Activated T-cell treated with anti-CD3 and anti-CD28 coated beads, Interleukin-2, amount 50 U/mL, for 4 hours (primary cell): ENCODE data around the gene NRG4. TPM values are rescaled to one million over a fixed set of nuclear protein-coding genes. Genes with fewer than 3 reads are reported as not detected.
"Not testable (repeated sequence)": the region's sequence is repeated elsewhere in the genome, so short reads cannot be mapped to it uniquely, and the experiment has no call there.

Source experiments
- ATAC-seq, 2 donors: fragments of 200-7000 bp; cut with Tn5 transposase; one replicate each; pipeline ENCODE4 v1.10.0; 2021
- DNase-seq: peaks from one replicate; pipeline ENCODE4 v3.0.0-alpha.2; 2020
- H3K27me3 Mint-ChIP-seq: one replicate; pipeline ENCODE4 v1.8.0; 2021; ENCODE audit warnings: low read depth, mixed read lengths
- H3K36me3 Mint-ChIP-seq: one replicate; pipeline ENCODE4 v1.8.0; 2022; ENCODE audit warnings: mixed read lengths; ENCODE audit not compliant: insufficient read depth
- H3K4me1 Mint-ChIP-seq: one replicate; pipeline ENCODE4 v1.8.0; 2021; ENCODE audit warnings: low read depth, mixed read lengths
- H3K4me3 Mint-ChIP-seq: one replicate; pipeline ENCODE4 v1.8.0; 2021; ENCODE audit warnings: mild to moderate bottlenecking, moderate library complexity, mixed read lengths
- H3K9me3 Mint-ChIP-seq: one replicate; pipeline ENCODE4 v1.8.0; 2021; ENCODE audit warnings: mixed read lengths
- total RNA-seq, 3 donors: library from RNA; stranded (reverse); gene quantifications; one replicate each; pipeline ENCODE4 v1.2.1, GENCODE V29; 2021

Gene NRG4
- total RNA-seq, 3 donors from 2014 or later, result 0.20 to 0.41 TPM; not detected in 1

- not testable (repeated sequence) for ATAC-seq, H3K36me3 Mint-ChIP-seq, DNase-seq, H3K9me3 Mint-ChIP-seq, H3K4me3 Mint-ChIP-seq, H3K4me1 Mint-ChIP-seq
- peaks cover 46% of the 10 kb centered on the region for H3K27me3 Mint-ChIP-seq
Observed at GRCh38 chr15:75976766-75977165, 35.5 kb downstream of the NRG4 start.

- Mint-ChIP-seq H3K4me1 (no peaks in the 10 kb centered on the region), H3K4me3 (no peak overlapping the region), H3K9me3 (no peaks in the 10 kb centered on the region), H3K27me3 (peaks cover 5% of the 10 kb centered on the region), H3K36me3 (no peaks in the 10 kb centered on the region)
- DNase-seq (no peak), ATAC-seq (no peak)
Observed at GRCh38 chr15:75966073-75966472, 46.2 kb downstream of the NRG4 start.

GRCh38 chr15:75961331-75961730 lies 50.9 kb downstream of the NRG4 start:
- H3K4me3 Mint-ChIP-seq, result no peak overlapping the region
- no peaks in the 10 kb centered on the region for H3K4me1 Mint-ChIP-seq
- DNase-seq (no peak), ATAC-seq (no peak)
- peaks cover 9% of the 10 kb centered on the region for H3K27me3 Mint-ChIP-seq
- no peaks in the 10 kb centered on the region for H3K9me3 Mint-ChIP-seq
- no peaks in the 10 kb centered on the region for H3K36me3 Mint-ChIP-seq

DNA sequence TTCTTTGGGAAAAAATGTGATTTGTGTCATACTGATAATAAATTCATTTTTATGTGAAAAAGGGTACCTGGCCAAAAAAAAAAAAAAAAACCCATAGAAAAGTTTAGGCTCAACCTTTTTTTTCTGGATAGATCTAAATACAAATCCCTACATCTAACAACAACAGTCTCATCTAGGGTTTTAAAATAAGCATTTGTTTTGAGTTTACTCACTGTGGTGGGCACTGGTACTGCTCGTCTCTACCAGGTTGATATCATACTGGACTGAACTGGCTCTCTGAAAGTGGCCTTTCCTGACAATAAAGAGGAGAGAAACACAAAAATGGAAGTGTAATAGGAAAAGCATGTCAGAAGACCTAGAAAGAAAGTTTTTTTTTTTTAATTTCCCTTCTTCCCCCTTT lies 56.5 kb downstream of the NRG4 start:
- Mint-ChIP-seq H3K36me3 (no peaks in the 10 kb centered on the region), H3K4me1 (peaks cover 2% of the 10 kb centered on the region)

DNA sequence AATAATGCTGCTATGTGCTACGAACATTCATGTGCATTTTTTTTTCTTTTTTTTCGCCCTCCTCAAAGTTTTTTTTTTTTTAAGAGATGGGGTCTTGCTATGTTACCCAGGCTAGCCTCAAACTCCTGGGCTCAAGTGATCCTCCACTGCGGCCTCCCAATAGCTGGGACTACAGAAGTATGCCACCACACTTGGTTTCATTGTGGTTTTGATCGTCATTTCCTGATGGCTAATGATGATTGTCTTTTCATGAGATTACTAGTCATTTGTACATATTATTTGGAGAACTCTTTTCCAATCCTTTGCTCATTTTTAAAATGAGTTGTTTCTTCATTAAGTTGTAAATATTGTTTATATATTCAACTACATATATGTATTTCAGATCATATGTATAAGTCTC lies 59.7 kb downstream of the NRG4 start:
- ATAC-seq, result no peak
- Mint-ChIP-seq H3K9me3 (no peaks in the 10 kb centered on the region), H3K4me3 (no peak overlapping the region), H3K36me3 (no peaks in the 10 kb centered on the region), H3K4me1 (peaks cover 2% of the 10 kb centered on the region), H3K27me3 (peaks cover 50% of the 10 kb centered on the region)
- DNase-seq, result no peak

More for the DNA sequence above, 56.5 kb downstream of the NRG4 start:
- H3K9me3 Mint-ChIP-seq, result no peaks in the 10 kb centered on the region
- peaks cover 33% of the 10 kb centered on the region for H3K27me3 Mint-ChIP-seq
- DNase-seq (no peak), ATAC-seq (no peak)
- no peak overlapping the region for H3K4me3 Mint-ChIP-seq

- Mint-ChIP-seq H3K36me3 (no peaks in the 10 kb centered on the region), H3K9me3 (no peaks in the 10 kb centered on the region), H3K4me3 (no peak overlapping the region), H3K4me1 (peaks cover 2% of the 10 kb centered on the region), H3K27me3 (peaks cover 44% of the 10 kb centered on the region)
- DNase-seq (no peak), ATAC-seq (no peak)
Observed at GRCh38 chr15:75948761-75949296, 63.4 kb downstream of the NRG4 start.

DNA sequence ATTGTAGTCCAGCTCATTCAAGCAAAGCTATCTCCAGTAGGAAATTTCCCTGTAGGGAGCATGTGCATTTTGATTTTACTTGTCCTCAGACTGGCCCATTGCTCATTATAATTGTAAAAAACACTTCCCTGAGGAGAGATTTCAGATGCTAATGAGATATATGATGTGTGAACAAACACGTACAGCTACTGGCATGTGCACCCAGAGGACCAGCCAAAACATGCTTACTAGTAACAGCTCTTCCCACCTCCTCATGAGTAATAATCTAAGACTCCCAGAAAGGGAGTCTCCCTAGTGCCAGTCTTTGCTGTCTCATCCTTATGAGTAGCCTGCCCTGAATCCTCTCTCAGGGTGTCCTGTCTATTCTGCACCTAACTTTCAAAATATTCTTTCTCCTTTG lies 65.1 kb downstream of the NRG4 start:
- Mint-ChIP-seq H3K9me3 (no peaks in the 10 kb centered on the region), H3K36me3 (no peaks in the 10 kb centered on the region), H3K4me1 (no peaks in the 10 kb centered on the region), H3K27me3 (peaks cover 40% of the 10 kb centered on the region), H3K4me3 (no peak overlapping the region)
- DNase-seq (no peak), ATAC-seq (no peak)

- DNase-seq (no peak), ATAC-seq (no peak)
- Mint-ChIP-seq H3K4me1 (no peaks in the 10 kb centered on the region), H3K4me3 (no peak overlapping the region), H3K27me3 (peaks cover 34% of the 10 kb centered on the region), H3K36me3 (no peaks in the 10 kb centered on the region), H3K9me3 (no peaks in the 10 kb centered on the region)
Observed at GRCh38 chr15:75945953-75946352, 66.3 kb downstream of the NRG4 start.

- ATAC-seq, result no peak
- Mint-ChIP-seq H3K9me3 (no peaks in the 10 kb centered on the region), H3K27me3 (peaks cover 19% of the 10 kb centered on the region), H3K4me1 (no peaks in the 10 kb centered on the region), H3K4me3 (no peak overlapping the region), H3K36me3 (peaks cover 4% of the 10 kb centered on the region)
- DNase-seq, result no peak
Observed at GRCh38 chr15:75943713-75944215, 68.5 kb downstream of the NRG4 start.

DNA sequence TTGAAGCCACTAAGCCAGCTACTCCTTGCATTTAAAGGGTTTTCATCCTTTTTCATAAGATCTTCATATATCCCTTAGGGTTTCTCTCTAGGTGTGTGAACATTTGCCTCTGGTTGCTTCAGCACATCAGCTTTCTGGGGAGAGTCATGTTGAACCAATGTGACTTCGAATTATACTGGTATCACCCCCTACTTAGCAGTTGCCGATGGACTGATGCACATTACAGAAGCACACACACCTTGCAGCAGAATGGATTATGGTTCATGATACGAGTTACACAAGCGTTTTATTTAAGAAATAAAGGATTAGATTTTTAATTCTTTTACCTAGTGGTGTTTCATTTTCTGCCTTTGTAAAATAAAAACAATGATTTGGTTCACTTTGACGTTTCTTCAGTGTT lies 69.0 kb downstream of the NRG4 start:
- DNase-seq (no peak), ATAC-seq (no peak)
- H3K4me1 Mint-ChIP-seq, result no peaks in the 10 kb centered on the region
- H3K27me3 Mint-ChIP-seq, result peaks cover 18% of the 10 kb centered on the region
- H3K4me3 Mint-ChIP-seq, result no peak overlapping the region
- peaks cover 5% of the 10 kb centered on the region for H3K9me3 Mint-ChIP-seq
- H3K36me3 Mint-ChIP-seq, result peaks cover 9% of the 10 kb centered on the region

- peaks cover 17% of the 10 kb centered on the region for H3K36me3 Mint-ChIP-seq
- ATAC-seq (no peak), DNase-seq (no peak)
- no peaks in the 10 kb centered on the region for H3K4me1 Mint-ChIP-seq
- peaks cover 7% of the 10 kb centered on the region for H3K9me3 Mint-ChIP-seq
- peaks cover 14% of the 10 kb centered on the region for H3K27me3 Mint-ChIP-seq
- H3K4me3 Mint-ChIP-seq, result no peak overlapping the region
Observed at GRCh38 chr15:75942464-75942863, 69.8 kb downstream of the NRG4 start.

GRCh38 chr15:75930866-75931265 lies 81.4 kb downstream of the NRG4 start:
- DNase-seq, result no peak
- Mint-ChIP-seq H3K27me3 (no peaks in the 10 kb centered on the region), H3K36me3 (peaks cover 48% of the 10 kb centered on the region), H3K9me3 (no peaks in the 10 kb centered on the region), H3K4me3 (no peak overlapping the region), H3K4me1 (peaks cover 17% of the 10 kb centered on the region)
- no peak for ATAC-seq

DNA sequence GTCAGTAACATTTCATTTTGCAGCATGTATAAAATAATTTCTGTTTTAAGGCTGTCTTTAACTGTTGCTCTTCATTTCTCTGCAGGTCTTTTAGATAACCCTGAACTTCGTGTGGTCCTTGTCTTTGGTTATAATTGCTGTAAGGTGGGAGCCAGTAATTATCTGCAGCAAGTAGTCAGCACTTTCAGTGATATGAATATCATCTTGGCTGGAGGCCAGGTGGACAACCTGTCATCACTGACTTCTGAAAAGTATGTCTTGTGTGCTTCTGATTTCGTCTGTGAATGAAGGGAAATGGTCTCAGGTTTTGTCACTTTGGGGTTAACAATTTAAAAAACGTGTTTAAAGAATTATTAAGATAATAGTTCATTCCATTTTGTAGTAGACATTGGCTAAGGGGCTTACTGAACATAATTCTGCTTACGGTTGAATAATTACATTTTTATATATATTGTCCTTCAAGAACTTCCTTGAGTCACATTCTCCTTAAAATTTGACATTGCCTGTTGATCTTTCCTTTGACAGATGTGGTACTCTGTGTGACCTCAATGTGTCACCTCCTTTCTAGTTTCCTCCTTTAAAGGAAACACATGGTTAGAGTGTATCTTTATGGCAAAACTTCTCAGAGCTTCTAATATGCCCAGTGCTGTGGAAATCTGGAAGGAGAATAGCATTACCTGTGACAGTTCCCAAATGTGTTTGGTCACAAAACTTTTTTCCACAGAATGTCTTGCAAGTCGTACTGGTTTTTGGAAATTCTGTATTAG lies 82.2 kb downstream of the NRG4 start:
- DNase-seq, result no peak
- no peak overlapping the region for H3K4me3 Mint-ChIP-seq
- no peaks in the 10 kb centered on the region for H3K9me3 Mint-ChIP-seq
- ATAC-seq, result no peak
- H3K36me3 Mint-ChIP-seq, result peaks cover 51% of the 10 kb centered on the region
- H3K27me3 Mint-ChIP-seq, result no peaks in the 10 kb centered on the region
- peaks cover 21% of the 10 kb centered on the region for H3K4me1 Mint-ChIP-seq

- H3K9me3 Mint-ChIP-seq, result no peaks in the 10 kb centered on the region
- no peak for DNase-seq
- H3K4me3 Mint-ChIP-seq, result no peak overlapping the region
- peaks cover 52% of the 10 kb centered on the region for H3K36me3 Mint-ChIP-seq
- no peak for ATAC-seq
- H3K27me3 Mint-ChIP-seq, result no peaks in the 10 kb centered on the region
- H3K4me1 Mint-ChIP-seq, result peaks cover 25% of the 10 kb centered on the region
Observed at GRCh38 chr15:75928680-75929608, 83.3 kb downstream of the NRG4 start.
